Iris pigment epithelial cell (primary cell): ENCODE measurements around the gene GARNL3.

Experiments used
- DNase-seq: peaks from one replicate; pipeline ENCODE4 v3.0.0-alpha.2; 2011; ENCODE audit warnings: low read depth

Gene GARNL3

GRCh38 chr9:127233550-127233949 lies 31.0 kb upstream of the GARNL3 start:
- no peak for DNase-seq

- no peak for DNase-seq
Measured at GRCh38 chr9:127233989-127234388, 30.6 kb upstream of the GARNL3 start.

GRCh38 chr9:127237801-127238200 lies 26.8 kb upstream of the GARNL3 start:
- no peak for DNase-seq

GRCh38 chr9:127241354-127241753 lies 23.2 kb upstream of the GARNL3 start:
- DNase-seq: no peak

- DNase-seq: peak; percentile 97
Measured at GRCh38 chr9:127244609-127245601, 19.7 kb upstream of the GARNL3 start.

- no peak for DNase-seq
Measured at GRCh38 chr9:127245637-127246164, 18.9 kb upstream of the GARNL3 start.

GRCh38 chr9:127248241-127248640 lies 16.3 kb upstream of the GARNL3 start:
- DNase-seq: no peak

- DNase-seq: no peak
Measured at GRCh38 chr9:127249877-127250276, 14.7 kb upstream of the GARNL3 start.

- DNase-seq: no peak
Measured at GRCh38 chr9:127250896-127251391, 13.6 kb upstream of the GARNL3 start.

GRCh38 chr9:127252410-127253318 lies 11.9 kb upstream of the GARNL3 start:
- no peak for DNase-seq

- no peak for DNase-seq
Measured at GRCh38 chr9:127253446-127253845, 11.1 kb upstream of the GARNL3 start.

GRCh38 chr9:127255692-127256091 lies 8.9 kb upstream of the GARNL3 start:
- no peak for DNase-seq

GRCh38 chr9:127256324-127256723 lies 8.2 kb upstream of the GARNL3 start:
- no peak for DNase-seq

GRCh38 chr9:127258606-127259471 lies 5.7 kb upstream of the GARNL3 start:
- DNase-seq: no peak

GRCh38 chr9:127262602-127263001 lies 2.0 kb upstream of the GARNL3 start:
- no peak for DNase-seq

- no peak for DNase-seq
Measured at GRCh38 chr9:127263237-127263636, 1.3 kb upstream of the GARNL3 start.

- DNase-seq: no peak
Measured at GRCh38 chr9:127263664-127264063, 910 bp upstream of the GARNL3 start.

- no peak for DNase-seq
Measured at GRCh38 chr9:127267793-127268525, 3.4 kb downstream of the GARNL3 start.

GRCh38 chr9:127269449-127269848 lies 4.9 kb downstream of the GARNL3 start:
- DNase-seq: no peak

GRCh38 chr9:127273326-127273725 lies 8.8 kb downstream of the GARNL3 start:
- DNase-seq: no peak

GRCh38 chr9:127277099-127277498 lies 12.5 kb downstream of the GARNL3 start:
- DNase-seq: no peak
